Heart left ventricle (tissue), 13 donors: Measurements from ENCODE around the gene DHCR24.

ENCODE experiments used
- CTCF ChIP-seq, 12 donors: fragments of 200-600 bp; sonication (generic) in 4 of 12; IDR thresholded peaks; one replicate each; pipeline versions ENCODE4 v1.5.0 to v1.8.0; 2018 to 2022; ENCODE audit warnings: antibody characterized with exemption in 12 of 12, mild to moderate bottlenecking in 5 of 12
- POLR2A ChIP-seq, 2 donors: fragments of 450-650 bp; IDR thresholded peaks; one replicate each; pipeline ENCODE4 v1.6.1; 2017; ENCODE audit warnings: antibody characterized with exemption in 2 of 2, mild to moderate bottlenecking in 2 of 2, moderate library complexity in 2 of 2
- donor health status: ischemic (EF 13 %, LVEDD 7.1; RV severe dilation, severe dysfunction).
- donor health status: DM: no; HTN: yes; CAD: no.
- donor health status: DM: no; HTN: no; CAD: no.
- donor health status: ischemic (EF 25% LVEDD 6.9; RV normal size, moderate dysfunction).
- donor health status: ischemic (EF 25% LVEDD 5.7; RV mildly dilated, moderate dysfunction).
- donor health status: ischemic (EF 35%, LVEDD 5.7; RV mildly dilated, moderate dysfunction).
- donor health status: nonischemic (EF 11% LVEDD 7.7; RV severe dilation, severe dysfunction).
- donor health status: DM: yes; HTN: yes; CAD: no.
- donor health status: PGD.
- donor health status: ischemic (EF 29% LVEDD 5.4; RV normal size, mild dysfunction).
- donor health status: nonischemic (EF 23%, LVEDD 6.1; RV moderate dilation, normal function).

GRCh38 chr1:54850737-54851136 is 36.3 kb downstream of the DHCR24 start:
- TF ChIP-seq CTCF (IDR thresholded peaks at IDR 0.05), result no peak
- TF ChIP-seq POLR2A (IDR thresholded peaks at IDR 0.05), result no peak
